Upper lobe of left lung (tissue), 4 donors: Measurements from ENCODE around the gene NKIRAS2.
"Not testable (repeated sequence)": the region's sequence is repeated elsewhere in the genome, so short reads cannot be mapped to it uniquely, and the experiment has no call there.

Experiments
- CTCF ChIP-seq, 6 experiments: fragments of 450-650 bp in 4 of 6; fragments of 200-600 bp in 2 of 6; sonication (generic) in 2 of 6; IDR thresholded peaks; one replicate each; pipeline ENCODE4 v1.5.1; 2016 to 2019; ENCODE audit warnings: antibody characterized with exemption in 6 of 6
- POLR2AphosphoS5 ChIP-seq, 2 donors: sonication (generic); formaldehyde crosslinking; IDR thresholded peaks; one replicate each; pipeline ENCODE4 v1.5.1; 2017; ENCODE audit warnings: antibody characterized with exemption in 2 of 2

- not testable (repeated sequence) for TF ChIP-seq CTCF, POLR2AphosphoS5 (IDR thresholded peaks at IDR 0.05)
Measured at GRCh38 chr17:42012363-42012762, 7.5 kb upstream of the NKIRAS2 start.
